Astrocyte (in vitro differentiated cells and primary cell): ENCODE results near the gene STK32B.

Experiments
- EZH2 ChIP-seq: IDR thresholded peaks from 2 replicates; pipeline ENCODE4 v1.6.1; 2012; ENCODE audit warnings: mild to moderate bottlenecking, low read length, inconsistent platforms; ENCODE audit not compliant: insufficient read depth
- TF ChIP-seq, protein P1 (sequence below): IDR thresholded peaks from 2 replicates; pipeline ENCODE4 v1.5.1; 2011; ENCODE audit warnings: low read depth, mild to moderate bottlenecking, inconsistent platforms, low read length, moderate library complexity; ENCODE audit not compliant: insufficient read depth

DNA sequence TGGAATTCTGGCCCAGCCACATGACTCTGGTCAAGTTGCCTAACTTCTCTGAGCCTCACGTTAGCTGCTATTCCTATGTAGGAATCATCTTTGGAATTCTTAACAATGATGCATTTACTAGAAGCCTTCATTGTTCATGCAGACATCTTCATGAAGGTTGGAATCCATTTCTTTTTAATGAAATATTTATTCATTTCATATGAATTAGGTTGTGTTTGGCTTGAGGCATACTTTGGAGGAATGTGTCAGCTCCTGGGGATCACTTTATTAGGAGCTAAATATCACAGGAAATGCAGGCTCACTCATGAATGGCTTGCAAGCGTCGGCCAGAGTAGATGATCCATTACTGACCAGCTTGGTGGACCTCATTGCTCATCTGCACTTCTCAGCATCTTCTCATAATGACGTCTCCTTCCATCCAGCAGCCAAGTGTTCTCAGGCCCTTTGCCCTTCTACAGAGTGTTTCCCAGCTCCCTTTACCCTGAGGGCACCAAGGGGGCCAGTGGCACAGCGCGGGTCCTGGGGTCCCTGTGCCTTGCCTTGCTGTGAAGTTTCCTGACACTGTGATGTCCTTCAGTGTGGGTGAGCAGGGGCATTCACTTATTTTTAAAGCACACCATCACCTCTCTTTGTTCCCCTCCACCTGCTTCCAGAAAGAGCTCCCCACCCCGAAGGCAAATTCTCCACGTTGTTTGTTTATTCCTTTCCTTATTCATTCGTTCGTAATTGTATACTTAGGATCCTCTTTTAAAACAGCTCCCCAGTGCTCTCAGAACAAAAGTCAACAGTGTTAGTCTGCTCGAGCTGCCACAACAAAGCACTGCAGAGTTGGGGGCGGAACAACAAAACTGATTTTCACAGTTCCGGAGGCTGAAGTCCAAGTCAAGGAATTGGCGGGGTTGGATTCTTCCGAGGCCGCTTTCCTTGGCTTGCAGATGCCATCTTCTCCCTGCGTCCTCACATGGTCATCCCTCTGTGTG lies 106.8 kb downstream of the STK32B start:
- TF ChIP-seq, protein P1, sequence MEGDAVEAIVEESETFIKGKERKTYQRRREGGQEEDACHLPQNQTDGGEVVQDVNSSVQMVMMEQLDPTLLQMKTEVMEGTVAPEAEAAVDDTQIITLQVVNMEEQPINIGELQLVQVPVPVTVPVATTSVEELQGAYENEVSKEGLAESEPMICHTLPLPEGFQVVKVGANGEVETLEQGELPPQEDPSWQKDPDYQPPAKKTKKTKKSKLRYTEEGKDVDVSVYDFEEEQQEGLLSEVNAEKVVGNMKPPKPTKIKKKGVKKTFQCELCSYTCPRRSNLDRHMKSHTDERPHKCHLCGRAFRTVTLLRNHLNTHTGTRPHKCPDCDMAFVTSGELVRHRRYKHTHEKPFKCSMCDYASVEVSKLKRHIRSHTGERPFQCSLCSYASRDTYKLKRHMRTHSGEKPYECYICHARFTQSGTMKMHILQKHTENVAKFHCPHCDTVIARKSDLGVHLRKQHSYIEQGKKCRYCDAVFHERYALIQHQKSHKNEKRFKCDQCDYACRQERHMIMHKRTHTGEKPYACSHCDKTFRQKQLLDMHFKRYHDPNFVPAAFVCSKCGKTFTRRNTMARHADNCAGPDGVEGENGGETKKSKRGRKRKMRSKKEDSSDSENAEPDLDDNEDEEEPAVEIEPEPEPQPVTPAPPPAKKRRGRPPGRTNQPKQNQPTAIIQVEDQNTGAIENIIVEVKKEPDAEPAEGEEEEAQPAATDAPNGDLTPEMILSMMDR = no peak
- no peak for TF ChIP-seq EZH2
